ENCODE results near the gene TEX55. TPM values are rescaled to one million over a fixed set of nuclear protein-coding genes. Genes with fewer than 3 reads are reported as not detected.

TEX55 gene
- total and polyA plus RNA-seq, 2 donors (not counting 1 experiment from before 2014, with no cell fraction given), result not detected

DNA sequence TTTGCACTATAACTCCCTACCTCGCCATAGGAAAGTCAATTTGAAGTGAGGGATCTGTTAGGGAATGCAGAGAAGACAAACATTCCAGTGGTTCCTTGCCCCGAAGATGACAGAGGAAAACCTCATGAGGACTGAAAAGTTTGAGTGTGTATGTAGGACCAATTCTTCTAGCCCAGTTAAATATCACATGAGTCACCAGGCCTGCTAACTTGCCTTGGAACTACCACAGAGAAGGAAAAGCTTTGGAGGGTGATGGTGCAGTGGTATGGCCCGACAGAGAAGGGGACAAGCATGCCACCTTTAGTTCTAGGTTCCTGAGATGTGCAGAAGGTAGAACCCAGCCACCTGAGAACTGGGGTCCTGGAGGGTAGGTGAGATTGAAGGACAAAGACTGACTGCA lies 24.9 kb downstream of the TEX55 start:
- Mint-ChIP-seq H3K4me3 (no peak overlapping the region), H3K4me1 (no peaks in the 10 kb centered on the region), H3K27ac (no peak overlapping the region), H3K27me3 (peaks cover 12% of the 10 kb centered on the region), H3K9me3 (ENCODE audit: insufficient read depth) (no peaks in the 10 kb centered on the region)
- Histone ChIP-seq H3K4me3 (ENCODE audit: control extremely low read depth in 1 of 5, extremely low read depth in 1 of 5, insufficient read depth in 1 of 5, low read depth in 2 of 5, low read length in 4 of 5) (no peak overlapping the region), H3K9me3 (ENCODE audit: control extremely low read depth in 1 of 3, control insufficient read depth in 2 of 3, insufficient read depth in 1 of 3, low read length in 2 of 3) (no peaks in the 10 kb centered on the region), H3K79me2 (ENCODE audit: control insufficient read depth, insufficient read depth, low read length) (no peaks in the 10 kb centered on the region), H4K20me1 (ENCODE audit: control insufficient read depth, insufficient read depth, low read length, poor library complexity, severe bottlenecking) (no peaks in the 10 kb centered on the region), H3K27ac (ENCODE audit: low read length in 2 of 2) (no peak overlapping the region), H3K36me3 (replicated peaks in 1 of 2; ENCODE audit: control extremely low read depth in 1 of 2, control insufficient read depth in 1 of 2, extremely low read depth in 1 of 2, insufficient read depth in 2 of 2, low read length in 1 of 2) (no peaks in the 10 kb centered on the region), H2AFZ (ENCODE audit: insufficient read depth, low read depth, low read length, poor library complexity, severe bottlenecking) (no peak overlapping the region), H3K4me2 (replicated peaks; ENCODE audit: low read depth, low read length, poor library complexity, severe bottlenecking) (no peak overlapping the region), H3K27me3 (replicated peaks in 1 of 4; ENCODE audit: control extremely low read depth in 1 of 4, control insufficient read depth in 3 of 4, insufficient read depth in 4 of 4, low read length in 3 of 4) (no peaks in the 10 kb centered on the region), H3K9ac (ENCODE audit: low read length) (no peak overlapping the region), H3K4me1 (ENCODE audit: control insufficient read depth in 2 of 2, insufficient read depth in 2 of 2, low read length in 2 of 2) (no peaks in the 10 kb centered on the region)
- 91% methylated on average over 1 of the region's 3 CpGs for WGBS (ENCODE audit: insufficient coverage)
- CTCF ChIA-PET, result no interaction called here
- ATAC-seq (ENCODE audit: low read depth) (no peak), DNase-seq (no peak)
- intact Hi-C loops (cut with micrococcal nuclease), result no loop called here
- POLR2A ChIA-PET, result no interaction called here
- TF ChIP-seq EZH2 (IDR thresholded peaks at IDR 0.05; ENCODE audit: borderline replicate concordance, insufficient read depth, low read depth, low read length, poor library complexity, severe bottlenecking), result no peak
- TF ChIP-seq, protein P1, sequence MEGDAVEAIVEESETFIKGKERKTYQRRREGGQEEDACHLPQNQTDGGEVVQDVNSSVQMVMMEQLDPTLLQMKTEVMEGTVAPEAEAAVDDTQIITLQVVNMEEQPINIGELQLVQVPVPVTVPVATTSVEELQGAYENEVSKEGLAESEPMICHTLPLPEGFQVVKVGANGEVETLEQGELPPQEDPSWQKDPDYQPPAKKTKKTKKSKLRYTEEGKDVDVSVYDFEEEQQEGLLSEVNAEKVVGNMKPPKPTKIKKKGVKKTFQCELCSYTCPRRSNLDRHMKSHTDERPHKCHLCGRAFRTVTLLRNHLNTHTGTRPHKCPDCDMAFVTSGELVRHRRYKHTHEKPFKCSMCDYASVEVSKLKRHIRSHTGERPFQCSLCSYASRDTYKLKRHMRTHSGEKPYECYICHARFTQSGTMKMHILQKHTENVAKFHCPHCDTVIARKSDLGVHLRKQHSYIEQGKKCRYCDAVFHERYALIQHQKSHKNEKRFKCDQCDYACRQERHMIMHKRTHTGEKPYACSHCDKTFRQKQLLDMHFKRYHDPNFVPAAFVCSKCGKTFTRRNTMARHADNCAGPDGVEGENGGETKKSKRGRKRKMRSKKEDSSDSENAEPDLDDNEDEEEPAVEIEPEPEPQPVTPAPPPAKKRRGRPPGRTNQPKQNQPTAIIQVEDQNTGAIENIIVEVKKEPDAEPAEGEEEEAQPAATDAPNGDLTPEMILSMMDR (IDR thresholded peaks at IDR 0.05), result no peak

DNA sequence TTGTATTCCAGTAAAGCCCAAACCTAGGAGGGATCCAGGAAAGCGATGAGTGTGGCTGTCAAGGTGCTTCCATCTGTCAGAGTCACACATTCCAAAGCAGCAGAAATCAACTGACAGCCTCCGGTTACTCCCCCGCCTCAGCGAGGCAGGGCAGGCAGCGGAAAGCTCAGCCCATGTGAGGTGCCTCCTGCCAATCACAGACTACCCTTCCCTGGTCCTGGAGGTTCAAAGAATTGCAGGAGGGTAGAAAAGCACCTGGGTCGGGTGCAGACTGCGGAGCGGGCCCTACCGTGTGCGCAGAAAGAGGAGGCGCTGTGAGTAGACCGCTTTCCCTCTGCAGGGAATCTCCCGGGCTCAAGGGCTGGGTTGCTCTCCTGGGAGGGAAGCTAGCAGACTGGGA lies 27.4 kb downstream of the TEX55 start, which contains the start of gene UPK1B:
TSS of gene UPK1B (plus strand) at position 274 of the 400 bp plus-strand sequence. CDS start 13,144 bp downstream, outside the sequence.
- Histone ChIP-seq H3K36me3 (replicated peaks in 1 of 2; ENCODE audit: control extremely low read depth in 1 of 2, control insufficient read depth in 1 of 2, extremely low read depth in 1 of 2, insufficient read depth in 2 of 2, low read length in 1 of 2) (no peaks in the 10 kb centered on the region), H3K4me2 (replicated peaks; ENCODE audit: low read depth, low read length, poor library complexity, severe bottlenecking) (no peak within 1 kb of the TSS), H3K27me3 (replicated peaks in 1 of 4; ENCODE audit: control extremely low read depth in 1 of 4, control insufficient read depth in 3 of 4, insufficient read depth in 4 of 4, low read length in 3 of 4) (no peaks in the 10 kb centered on the region), H3K4me1 (ENCODE audit: control insufficient read depth in 2 of 2, insufficient read depth in 2 of 2, low read length in 2 of 2) (no peaks in the 10 kb centered on the region), H3K9ac (ENCODE audit: low read length) (no peak within 1 kb of the TSS), H2AFZ (ENCODE audit: insufficient read depth, low read depth, low read length, poor library complexity, severe bottlenecking) (no peak within 1 kb of the TSS), H3K79me2 (ENCODE audit: control insufficient read depth, insufficient read depth, low read length) (no peaks in the 10 kb centered on the region), H3K9me3 (ENCODE audit: control extremely low read depth in 1 of 3, control insufficient read depth in 2 of 3, insufficient read depth in 1 of 3, low read length in 2 of 3) (no peaks in the 10 kb centered on the region), H3K27ac (ENCODE audit: low read length in 2 of 2) (no peak within 1 kb of the TSS), H4K20me1 (ENCODE audit: control insufficient read depth, insufficient read depth, low read length, poor library complexity, severe bottlenecking) (no peaks in the 10 kb centered on the region), H3K4me3 (ENCODE audit: control extremely low read depth in 1 of 5, extremely low read depth in 1 of 5, insufficient read depth in 1 of 5, low read depth in 2 of 5, low read length in 4 of 5) (no peak within 1 kb of the TSS)
- no peak for TF ChIP-seq EZH2 (IDR thresholded peaks at IDR 0.05; ENCODE audit: borderline replicate concordance, insufficient read depth, low read depth, low read length, poor library complexity, severe bottlenecking)
- TF ChIP-seq, protein P1 (IDR thresholded peaks at IDR 0.05), result no peak
- Mint-ChIP-seq H3K4me3 (no peak within 1 kb of the TSS), H3K9me3 (ENCODE audit: insufficient read depth) (no peaks in the 10 kb centered on the region), H3K27ac (no peak within 1 kb of the TSS), H3K4me1 (no peaks in the 10 kb centered on the region), H3K27me3 (peaks cover 30% of the 10 kb centered on the region)
- no peak for DNase-seq
- POLR2A ChIA-PET, result no interaction called here
- CTCF ChIA-PET, result no interaction called here
- intact Hi-C loops (cut with micrococcal nuclease), result no loop called here
- WGBS (ENCODE audit: insufficient coverage), result 92% methylated on average over 11 of the region's 13 CpGs
- no peak for ATAC-seq (ENCODE audit: low read depth)

All from B cell (primary cell).